Measurements from ENCODE around the gene SUSD3. TPM values are rescaled to one million over a fixed set of nuclear protein-coding genes. Genes with fewer than 3 reads are reported as not detected.

SUSD3 gene
- total and polyA plus RNA-seq, 10 of the 15 experiments (the other 5 are each of a cell fraction or from before 2014, with no cell fraction given) = 2.5 to 92.0 (median 31.1) TPM

DNA sequence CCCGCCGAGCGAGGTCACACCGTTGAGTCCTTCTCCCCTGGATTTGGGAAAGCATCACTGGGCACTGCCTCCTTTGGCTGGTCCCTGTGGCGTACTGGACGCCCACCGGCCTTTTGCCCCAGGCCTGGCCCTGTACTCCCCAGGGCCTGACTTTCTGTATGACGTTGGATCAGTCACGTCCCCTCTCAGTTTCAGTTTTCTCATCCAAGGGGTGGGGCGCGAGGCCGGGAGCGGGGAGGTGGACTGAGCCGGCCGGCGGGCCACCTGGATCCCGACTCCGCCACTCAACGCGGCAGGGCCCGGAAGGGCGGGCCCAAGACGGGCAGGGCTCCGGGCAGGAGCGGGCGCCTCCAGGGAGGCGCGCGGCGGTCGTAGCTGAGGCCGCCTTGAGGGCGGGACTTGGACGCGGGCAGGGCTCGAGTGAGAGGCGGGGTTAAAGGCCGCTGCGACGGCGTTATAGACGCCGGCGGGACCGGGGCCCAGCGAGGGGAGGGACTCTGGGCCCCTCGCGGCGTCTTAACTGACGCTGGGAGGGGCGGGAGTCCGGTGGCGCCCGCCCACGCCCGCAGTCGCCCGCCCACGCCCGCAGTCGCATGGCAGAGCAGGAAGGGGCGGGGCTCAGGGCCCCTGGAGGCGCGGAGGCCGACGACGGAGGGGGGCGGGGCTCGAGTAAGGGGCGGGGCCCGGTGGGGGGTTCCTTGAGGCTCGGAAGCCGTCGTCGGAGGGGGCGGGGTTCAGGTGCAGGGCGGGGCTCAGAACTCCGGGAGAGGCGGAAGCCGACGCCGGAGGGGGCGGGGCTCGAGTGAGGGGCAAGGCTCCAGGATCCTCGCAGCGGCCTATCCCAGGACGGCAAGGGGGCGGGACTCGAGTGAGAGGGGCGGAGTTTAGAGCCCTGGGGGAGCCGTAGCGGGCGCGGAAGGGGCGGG lies 37.0 kb downstream of the SUSD3 start (continued):
- no peak for TF ChIP-seq SMC3 (IDR thresholded peaks at IDR 0.05; ENCODE audit: borderline replicate concordance, low read length)
- no peak for TF ChIP-seq EED (IDR thresholded peaks at IDR 0.05; ENCODE audit: low read depth)
- TF ChIP-seq, protein P1, sequence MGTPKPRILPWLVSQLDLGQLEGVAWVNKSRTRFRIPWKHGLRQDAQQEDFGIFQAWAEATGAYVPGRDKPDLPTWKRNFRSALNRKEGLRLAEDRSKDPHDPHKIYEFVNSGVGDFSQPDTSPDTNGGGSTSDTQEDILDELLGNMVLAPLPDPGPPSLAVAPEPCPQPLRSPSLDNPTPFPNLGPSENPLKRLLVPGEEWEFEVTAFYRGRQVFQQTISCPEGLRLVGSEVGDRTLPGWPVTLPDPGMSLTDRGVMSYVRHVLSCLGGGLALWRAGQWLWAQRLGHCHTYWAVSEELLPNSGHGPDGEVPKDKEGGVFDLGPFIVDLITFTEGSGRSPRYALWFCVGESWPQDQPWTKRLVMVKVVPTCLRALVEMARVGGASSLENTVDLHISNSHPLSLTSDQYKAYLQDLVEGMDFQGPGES (IDR thresholded peaks at IDR 0.05) = no peak
- TF ChIP-seq PAX8 (IDR thresholded peaks at IDR 0.05) = no peak
- peak; percentile 38; the same call in 1 of the 2 replicates for TF ChIP-seq ZNF687 (IDR thresholded peaks at IDR 0.05)
- 0 out of 2 replicates have a peak, but pooled peaks have one; percentile 26 for TF ChIP-seq YY1 (IDR thresholded peaks at IDR 0.05; ENCODE audit: low read depth, low read length)
- no peak for TF ChIP-seq ZSCAN29 (IDR thresholded peaks at IDR 0.05)
- no peak; the same call in 1 of the 2 replicates for TF ChIP-seq NBN (IDR thresholded peaks at IDR 0.05)
- TF ChIP-seq, protein P2, sequence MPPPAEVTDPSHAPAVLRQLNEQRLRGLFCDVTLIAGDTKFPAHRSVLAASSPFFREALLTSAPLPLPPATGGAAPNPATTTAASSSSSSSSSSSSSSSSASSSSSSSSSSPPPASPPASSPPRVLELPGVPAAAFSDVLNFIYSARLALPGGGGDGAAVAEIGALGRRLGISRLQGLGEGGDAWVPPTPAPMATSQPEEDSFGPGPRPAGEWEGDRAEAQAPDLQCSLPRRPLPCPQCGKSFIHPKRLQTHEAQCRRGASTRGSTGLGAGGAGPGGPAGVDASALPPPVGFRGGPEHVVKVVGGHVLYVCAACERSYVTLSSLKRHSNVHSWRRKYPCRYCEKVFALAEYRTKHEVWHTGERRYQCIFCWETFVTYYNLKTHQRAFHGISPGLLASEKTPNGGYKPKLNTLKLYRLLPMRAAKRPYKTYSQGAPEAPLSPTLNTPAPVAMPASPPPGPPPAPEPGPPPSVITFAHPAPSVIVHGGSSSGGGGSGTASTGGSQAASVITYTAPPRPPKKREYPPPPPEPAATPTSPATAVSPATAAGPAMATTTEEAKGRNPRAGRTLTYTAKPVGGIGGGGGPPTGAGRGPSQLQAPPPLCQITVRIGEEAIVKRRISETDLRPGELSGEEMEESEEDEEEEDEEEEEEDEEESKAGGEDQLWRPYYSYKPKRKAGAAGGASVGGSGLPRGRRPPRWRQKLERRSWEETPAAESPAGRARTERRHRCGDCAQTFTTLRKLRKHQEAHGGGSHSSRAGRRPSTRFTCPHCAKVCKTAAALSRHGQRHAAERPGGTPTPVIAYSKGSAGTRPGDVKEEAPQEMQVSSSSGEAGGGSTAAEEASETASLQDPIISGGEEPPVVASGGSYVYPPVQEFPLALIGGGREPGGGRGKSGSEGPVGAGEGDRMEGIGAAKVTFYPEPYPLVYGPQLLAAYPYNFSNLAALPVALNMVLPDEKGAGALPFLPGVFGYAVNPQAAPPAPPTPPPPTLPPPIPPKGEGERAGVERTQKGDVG (CRISPR knock-in tag; IDR thresholded peaks at IDR 0.05) = no peak
- no peak for TF ChIP-seq SIX5 (IDR thresholded peaks at IDR 0.05; ENCODE audit: low read depth, low read length, severe bottlenecking)
- peak; percentile 78 for TF ChIP-seq POLR2A (IDR thresholded peaks at IDR 0.05; ENCODE audit: low read depth, low read length)
- TF ChIP-seq, protein P3, sequence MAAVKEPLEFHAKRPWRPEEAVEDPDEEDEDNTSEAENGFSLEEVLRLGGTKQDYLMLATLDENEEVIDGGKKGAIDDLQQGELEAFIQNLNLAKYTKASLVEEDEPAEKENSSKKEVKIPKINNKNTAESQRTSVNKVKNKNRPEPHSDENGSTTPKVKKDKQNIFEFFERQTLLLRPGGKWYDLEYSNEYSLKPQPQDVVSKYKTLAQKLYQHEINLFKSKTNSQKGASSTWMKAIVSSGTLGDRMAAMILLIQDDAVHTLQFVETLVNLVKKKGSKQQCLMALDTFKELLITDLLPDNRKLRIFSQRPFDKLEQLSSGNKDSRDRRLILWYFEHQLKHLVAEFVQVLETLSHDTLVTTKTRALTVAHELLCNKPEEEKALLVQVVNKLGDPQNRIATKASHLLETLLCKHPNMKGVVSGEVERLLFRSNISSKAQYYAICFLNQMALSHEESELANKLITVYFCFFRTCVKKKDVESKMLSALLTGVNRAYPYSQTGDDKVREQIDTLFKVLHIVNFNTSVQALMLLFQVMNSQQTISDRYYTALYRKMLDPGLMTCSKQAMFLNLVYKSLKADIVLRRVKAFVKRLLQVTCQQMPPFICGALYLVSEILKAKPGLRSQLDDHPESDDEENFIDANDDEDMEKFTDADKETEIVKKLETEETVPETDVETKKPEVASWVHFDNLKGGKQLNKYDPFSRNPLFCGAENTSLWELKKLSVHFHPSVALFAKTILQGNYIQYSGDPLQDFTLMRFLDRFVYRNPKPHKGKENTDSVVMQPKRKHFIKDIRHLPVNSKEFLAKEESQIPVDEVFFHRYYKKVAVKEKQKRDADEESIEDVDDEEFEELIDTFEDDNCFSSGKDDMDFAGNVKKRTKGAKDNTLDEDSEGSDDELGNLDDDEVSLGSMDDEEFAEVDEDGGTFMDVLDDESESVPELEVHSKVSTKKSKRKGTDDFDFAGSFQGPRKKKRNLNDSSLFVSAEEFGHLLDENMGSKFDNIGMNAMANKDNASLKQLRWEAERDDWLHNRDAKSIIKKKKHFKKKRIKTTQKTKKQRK (IDR thresholded peaks at IDR 0.05; ENCODE audit: low read depth, low read length) = no peak
- no peak for TF ChIP-seq TARDBP (IDR thresholded peaks at IDR 0.05; ENCODE audit: borderline replicate concordance)
- peak; percentile 89 for TF ChIP-seq NR2F1 (conservative IDR thresholded peaks at IDR 0.05)
- TF ChIP-seq FOXK2 (IDR thresholded peaks at IDR 0.05) = no peak
- no peak for TF ChIP-seq SPI1 (IDR thresholded peaks at IDR 0.05; ENCODE audit: borderline replicate concordance, insufficient read depth, low read depth, low read length)
- no peak for TF ChIP-seq FOXM1 (IDR thresholded peaks at IDR 0.05; ENCODE audit: low read depth, low read length)
- TF ChIP-seq MYC (IDR thresholded peaks at IDR 0.05; ENCODE audit: insufficient read depth, insufficient read length, insufficient replicate concordance, low read length, severe bottlenecking) = no peak
